Stimulated activated CD4-positive, alpha-beta T cell treated with anti-CD3 and anti-CD28 coated beads, Interleukin-12 subunit alpha, Interleukin-12 subunit beta, amount 100 ng/mL, for 4 hours (primary cell): Measurements from ENCODE around the gene TNRC6C.

ENCODE experiments used
- DNase-seq: peaks from one replicate; pipeline ENCODE4 v3.0.0-alpha.2; 2020

Gene TNRC6C

GRCh38 chr17:78143214-78144146 lies 185.0 kb downstream of the TNRC6C start:
- DNase-seq = no peak

GRCh38 chr17:78144147-78144719 lies 185.7 kb downstream of the TNRC6C start:
- DNase-seq = no peak

- DNase-seq = no peak
These were observed 186.5 kb downstream of the TNRC6C start for GRCh38 chr17:78144736-78145641.

- no peak for DNase-seq
These were observed 188.0 kb downstream of the TNRC6C start for GRCh38 chr17:78146471-78146869.

- DNase-seq = no peak
These were observed 188.4 kb downstream of the TNRC6C start for GRCh38 chr17:78146881-78147280.

- no peak for DNase-seq
These were observed 189.0 kb downstream of the TNRC6C start for GRCh38 chr17:78147315-78147998.

- no peak for DNase-seq
These were observed 189.9 kb downstream of the TNRC6C start for GRCh38 chr17:78148286-78149016.

GRCh38 chr17:78151514-78152008 lies 193.1 kb downstream of the TNRC6C start:
- no peak for DNase-seq

GRCh38 chr17:78154903-78155811 lies 196.7 kb downstream of the TNRC6C start:
- no peak for DNase-seq
